Upper lobe of left lung (tissue), 4 donors: ENCODE results near the gene SPATA2L.

Source experiments
- POLR2A ChIP-seq, 4 donors: fragments of 450-650 bp; IDR thresholded peaks; one replicate each; pipeline ENCODE4 v1.5.1; 2016 to 2017; ENCODE audit warnings: antibody characterized with exemption in 4 of 4, mild to moderate bottlenecking in 2 of 4
- TF ChIP-seq, protein P1 (sequence below), 6 experiments: fragments of 450-650 bp in 4 of 6; fragments of 200-600 bp in 2 of 6; sonication (generic) in 2 of 6; IDR thresholded peaks; one replicate each; pipeline ENCODE4 v1.5.1; 2016 to 2019; ENCODE audit warnings: antibody characterized with exemption in 6 of 6

DNA sequence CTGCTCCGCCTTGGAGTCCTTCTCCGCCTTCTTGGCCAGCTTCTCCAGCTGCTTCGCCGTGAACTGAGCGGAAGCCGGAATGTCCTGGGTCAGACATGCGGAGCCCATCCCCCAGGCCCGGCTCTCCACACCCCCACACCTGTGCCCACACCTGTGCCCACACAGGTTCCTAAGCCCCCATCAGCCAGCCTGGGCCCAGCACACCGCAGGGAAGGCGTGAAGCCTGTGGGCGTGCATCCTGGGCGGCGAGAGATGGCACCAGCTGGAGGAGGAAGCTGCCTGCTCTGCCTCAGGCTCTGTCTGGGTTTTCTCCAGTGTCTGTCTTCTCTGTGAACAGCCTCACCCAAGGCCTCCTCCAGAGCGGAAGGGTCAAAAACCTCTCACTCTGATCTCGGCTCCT lies 49.9 kb downstream of the SPATA2L start:
- TF ChIP-seq POLR2A (IDR thresholded peaks at IDR 0.05): no peak
- TF ChIP-seq, protein P1, sequence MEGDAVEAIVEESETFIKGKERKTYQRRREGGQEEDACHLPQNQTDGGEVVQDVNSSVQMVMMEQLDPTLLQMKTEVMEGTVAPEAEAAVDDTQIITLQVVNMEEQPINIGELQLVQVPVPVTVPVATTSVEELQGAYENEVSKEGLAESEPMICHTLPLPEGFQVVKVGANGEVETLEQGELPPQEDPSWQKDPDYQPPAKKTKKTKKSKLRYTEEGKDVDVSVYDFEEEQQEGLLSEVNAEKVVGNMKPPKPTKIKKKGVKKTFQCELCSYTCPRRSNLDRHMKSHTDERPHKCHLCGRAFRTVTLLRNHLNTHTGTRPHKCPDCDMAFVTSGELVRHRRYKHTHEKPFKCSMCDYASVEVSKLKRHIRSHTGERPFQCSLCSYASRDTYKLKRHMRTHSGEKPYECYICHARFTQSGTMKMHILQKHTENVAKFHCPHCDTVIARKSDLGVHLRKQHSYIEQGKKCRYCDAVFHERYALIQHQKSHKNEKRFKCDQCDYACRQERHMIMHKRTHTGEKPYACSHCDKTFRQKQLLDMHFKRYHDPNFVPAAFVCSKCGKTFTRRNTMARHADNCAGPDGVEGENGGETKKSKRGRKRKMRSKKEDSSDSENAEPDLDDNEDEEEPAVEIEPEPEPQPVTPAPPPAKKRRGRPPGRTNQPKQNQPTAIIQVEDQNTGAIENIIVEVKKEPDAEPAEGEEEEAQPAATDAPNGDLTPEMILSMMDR (IDR thresholded peaks at IDR 0.05): no peak
